Tibial nerve (tissue), 4 donors: ENCODE results near the gene TLX2.

Experiments
- CTCF ChIP-seq, 5 experiments: fragments of 200-600 bp in 3 of 5; fragments of 450-650 bp in 2 of 5; sonication (generic) in 3 of 5; IDR thresholded peaks; one replicate each; pipeline ENCODE4 v1.5.1; 2016 to 2019; ENCODE audit warnings: antibody characterized with exemption in 5 of 5, mild to moderate bottlenecking in 3 of 5, moderate library complexity in 2 of 5
- EP300 ChIP-seq, 2 donors: sonication (generic); formaldehyde crosslinking; IDR thresholded peaks; one replicate each; pipeline ENCODE4 v1.6.1; 2017; ENCODE audit warnings: antibody characterized with exemption in 2 of 2, mild to moderate bottlenecking in 1 of 2
- POLR2A ChIP-seq, 2 donors: fragments of 450-650 bp; IDR thresholded peaks; one replicate each; pipeline ENCODE4 v1.6.1; 2017; ENCODE audit warnings: antibody characterized with exemption in 2 of 2, mild to moderate bottlenecking in 2 of 2, moderate library complexity in 2 of 2

DNA sequence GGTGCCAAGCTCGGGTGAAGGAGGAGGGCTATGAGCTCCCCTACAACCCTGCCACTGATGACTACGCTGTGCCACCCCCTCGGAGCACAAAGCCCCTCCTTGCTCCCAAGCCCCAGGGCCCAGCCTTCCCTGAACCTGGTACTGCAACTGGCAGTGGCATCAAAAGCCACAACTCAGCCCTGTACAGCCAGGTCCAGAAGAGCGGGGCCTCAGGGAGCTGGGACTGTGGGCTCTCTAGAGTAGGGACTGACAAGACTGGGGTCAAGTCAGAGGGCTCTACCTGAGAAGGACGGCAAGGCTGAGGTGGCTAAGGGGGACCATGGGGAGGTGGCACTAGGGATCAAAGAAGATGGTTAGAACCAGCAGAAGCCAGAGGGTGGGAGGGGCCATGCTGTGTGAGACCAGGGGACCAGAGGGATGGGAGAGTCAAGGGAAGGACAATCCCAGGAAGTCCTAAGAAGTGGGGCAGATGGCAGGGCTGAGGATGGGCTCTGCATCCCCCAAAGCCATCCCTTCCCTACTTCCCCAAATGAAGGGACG, 42.7 kb downstream of the TLX2 start:
- TF ChIP-seq POLR2A (IDR thresholded peaks at IDR 0.05) (no peak), CTCF (IDR thresholded peaks at IDR 0.05) (no peak), EP300 (IDR thresholded peaks at IDR 0.05) (no peak)
